ENCODE data around the gene ERC2. TPM values are rescaled to one million over a fixed set of nuclear protein-coding genes. Genes with fewer than 3 reads are reported as not detected.

Gene ERC2
- total and polyA plus RNA-seq, 2 of the 8 experiments (the other 6 are each of a cell fraction or from before 2014, with no cell fraction given): 16.4 to 22.8 TPM

GRCh38 chr3:56302417-56302816 is 165.8 kb downstream of the ERC2 start:
- Histone ChIP-seq H3K9me3 (ENCODE audit: insufficient read depth in 2 of 2, low read depth in 1 of 2, low read length in 1 of 2) (no peaks in the 10 kb centered on the region; a peak in 1 of 4 replicates), H2BK12ac (ENCODE audit: low read depth, low read length) (no peak overlapping the region), H3K14ac (ENCODE audit: insufficient read length) (no peak overlapping the region), H3K27ac (ENCODE audit: low read depth, low read length) (no peak overlapping the region), H3K4me3 (ENCODE audit: extremely low read depth in 1 of 4, insufficient read depth in 2 of 4, low read depth in 3 of 4, low read length in 4 of 4) (no peak overlapping the region), H3K9ac (replicated peaks in 1 of 4; ENCODE audit: extremely low read depth in 1 of 4, low read depth in 3 of 4, low read length in 3 of 4) (no peak overlapping the region), H3K23me2 (ENCODE audit: low read depth, low read length) (no peaks in the 10 kb centered on the region), H2BK5ac (ENCODE audit: low read depth, low read length) (no peak overlapping the region), H2AFZ (ENCODE audit: low read length) (no peak overlapping the region), H4K20me1 (replicated peaks in 1 of 2; ENCODE audit: control insufficient read depth in 1 of 2, insufficient read depth in 2 of 2, low read length in 2 of 2) (no peaks in the 10 kb centered on the region), H2BK120ac (replicated peaks; ENCODE audit: low read depth, low read length) (no peak overlapping the region), H2BK20ac (ENCODE audit: low read length) (no peak overlapping the region), H3K56ac (replicated peaks; ENCODE audit: insufficient read length, low read depth, low read length) (no peak overlapping the region), H3K18ac (ENCODE audit: extremely low read depth, low read length) (no peak overlapping the region), H3K27me3 (replicated peaks in 1 of 4; ENCODE audit: control insufficient read depth in 3 of 4, extremely low read depth in 1 of 4, insufficient read depth in 3 of 4, low read length in 3 of 4) (no peaks in the 10 kb centered on the region), H4K5ac (ENCODE audit: insufficient read length, low read depth, low read length) (no peak overlapping the region), H3K4ac (replicated peaks; ENCODE audit: insufficient read length, low read depth, low read length) (no peak overlapping the region), H3K36me3 (ENCODE audit: control insufficient read depth in 2 of 4, insufficient read depth in 4 of 4, low read length in 3 of 4) (no peaks in the 10 kb centered on the region), H4K8ac (ENCODE audit: extremely low read depth, insufficient read depth, low read length) (no peak overlapping the region), H3K4me2 (ENCODE audit: insufficient read depth in 1 of 2, low read depth in 2 of 2, low read length in 2 of 2) (no peak overlapping the region), H3K4me1 (replicated peaks in 1 of 4; ENCODE audit: control insufficient read depth in 3 of 4, insufficient read depth in 4 of 4, low read length in 3 of 4) (peaks cover 1 to 13% (median 8%) of the 10 kb centered on the region in 4 experiments; a peak in 4 of 7 replicates), H3K79me1 (ENCODE audit: low read depth, low read length) (no peaks in the 10 kb centered on the region), H4K91ac (replicated peaks; ENCODE audit: insufficient read length, low read length) (no peak overlapping the region), H3K23ac (ENCODE audit: insufficient read length) (no peak overlapping the region), H2BK15ac (ENCODE audit: low read length) (no peak overlapping the region), H2AK5ac (ENCODE audit: low read depth, low read length) (no peak overlapping the region), H3K79me2 (ENCODE audit: control insufficient read depth in 1 of 2, insufficient read depth in 2 of 2, low read length in 2 of 2) (no peaks in the 10 kb centered on the region)
- POLR2A ChIA-PET (ENCODE audit: partially characterized antibody): interaction anchor here (1.9 kb wide), 1 partner anchor 255 kb away, joined by 4 read pairs; the partner anchor contains the start of gene CCDC66
- CTCF ChIA-PET (ENCODE audit: partially characterized antibody): interaction anchor here (0.7 to 4.5 kb wide), 23 partner anchors 8 to 583 kb away, joined by 3 to 44 read pairs (median 5); no protein-coding TSS in a partner anchor
- DNase-seq (ENCODE audit: low read depth in 1 of 2, low spot score in 2 of 2) (no peak), FAIRE-seq (peak; percentile 76)
- 57% methylated on average over 2 of the region's 2 CpGs; no CpG with 5 or more reads in 1 of the 2 experiments for WGBS, 2 experiments (ENCODE audit: extremely low coverage in 1 of 2, insufficient coverage in 1 of 2, insufficient read length in 1 of 2, insufficient replicate concordance in 2 of 2, low coverage in 1 of 2, low lambda C conversion rate in 2 of 2, missing lambda C conversion rate in 1 of 2)
- TF ChIP-seq SP1 (IDR thresholded peaks at IDR 0.05; ENCODE audit: low read depth, low read length): no peak
- TF ChIP-seq BCL11A (IDR thresholded peaks at IDR 0.05; ENCODE audit: low read depth in 2 of 2, low read length in 2 of 2): no peak
- TF ChIP-seq RAD21 (IDR thresholded peaks at IDR 0.05 in 1 of 2, conservative IDR thresholded peaks at IDR 0.05 in 1 of 2; ENCODE audit: low read depth in 2 of 2, low read length in 2 of 2): peak; percentile 14 to 21; a peak in 1 of 4 replicates
- TF ChIP-seq CTCF (IDR thresholded peaks at IDR 0.05; ENCODE audit: control extremely low read depth in 1 of 3, insufficient read depth in 1 of 3, low read depth in 1 of 3, low read length in 3 of 3): peak in 2 of 3 experiments; percentile 35 to 65; a peak in 3 of 4 replicates
- TF ChIP-seq SIX5 (IDR thresholded peaks at IDR 0.05; ENCODE audit: low read depth, low read length): no peak
- no peak for TF ChIP-seq HDAC6 (IDR thresholded peaks at IDR 0.05; ENCODE audit: low read depth, low read length)
- no peak for TF ChIP-seq RBBP5 (IDR thresholded peaks at IDR 0.05; ENCODE audit: borderline replicate concordance, low read depth, low read length)

Measured in H1 (cell line).